H1 (cell line): ENCODE data around the gene GDAP2.

Source experiments
- ATF3 ChIP-seq: IDR thresholded peaks from 2 replicates; pipeline ENCODE4 v1.6.1; 2011; ENCODE audit warnings: low read depth, mild to moderate bottlenecking, low read length; ENCODE audit not compliant: insufficient read depth
- CTCF ChIP-seq, 3 experiments: IDR thresholded peaks; 1 replicate in 2 of 3; 2 replicates in 1 of 3; pipeline versions ENCODE4 v1.5.1 to v1.6.1; 2011; ENCODE audit warnings: low read length in 3 of 3, mild to moderate bottlenecking in 3 of 3, inconsistent platforms in 2 of 3, low read depth in 1 of 3, moderate library complexity in 1 of 3; ENCODE audit not compliant: insufficient read depth in 1 of 3; ENCODE audit errors: control extremely low read depth in 1 of 3
- GTF2F1 ChIP-seq: IDR thresholded peaks from 2 replicates; pipeline ENCODE4 v1.6.1; 2012; ENCODE audit warnings: low read depth, low read length, improper control_type of control experiment, borderline replicate concordance
- POLR2A ChIP-seq, 2 experiments: IDR thresholded peaks; 1 replicate in 1 of 2; 2 replicates in 1 of 2; pipeline ENCODE4 v1.6.1; 2011; ENCODE audit warnings: low read depth in 2 of 2, low read length in 2 of 2, mild to moderate bottlenecking in 2 of 2; ENCODE audit errors: control extremely low read depth in 1 of 2
- SIN3A ChIP-seq, 2 experiments: IDR thresholded peaks in 1 of 2; conservative IDR thresholded peaks in 1 of 2; 2 replicates each; pipeline ENCODE4 v1.6.1; 2011 to 2012; ENCODE audit warnings: low read length in 2 of 2, improper control_type of control experiment in 1 of 2, low read depth in 1 of 2, mild to moderate bottlenecking in 1 of 2
- SP2 ChIP-seq: IDR thresholded peaks from 2 replicates; pipeline ENCODE4 v1.6.1; 2012; ENCODE audit warnings: mild to moderate bottlenecking, low read length, inconsistent platforms
- TAF1 ChIP-seq: IDR thresholded peaks from 2 replicates; pipeline ENCODE4 v1.6.1; 2011; ENCODE audit warnings: mild to moderate bottlenecking, low read depth, low read length
- YY1 ChIP-seq: IDR thresholded peaks from 2 replicates; pipeline ENCODE4 v1.6.1; 2011; ENCODE audit warnings: low read depth, mild to moderate bottlenecking, low read length
- TF ChIP-seq, protein P1 (sequence below): IDR thresholded peaks from 2 replicates; pipeline ENCODE4 v1.6.1; 2012; ENCODE audit warnings: inconsistent platforms

GRCh38 chr1:117942293-117942692 lies 12.9 kb upstream of the GDAP2 start:
- TF ChIP-seq, protein P1, sequence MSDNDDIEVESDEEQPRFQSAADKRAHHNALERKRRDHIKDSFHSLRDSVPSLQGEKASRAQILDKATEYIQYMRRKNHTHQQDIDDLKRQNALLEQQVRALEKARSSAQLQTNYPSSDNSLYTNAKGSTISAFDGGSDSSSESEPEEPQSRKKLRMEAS = no peak
- no peak for TF ChIP-seq CTCF (IDR thresholded peaks at IDR 0.05; ENCODE audit: control extremely low read depth in 1 of 3, insufficient read depth in 1 of 3, low read depth in 1 of 3, low read length in 3 of 3)
- TF ChIP-seq GTF2F1 = no peak
- no peak for TF ChIP-seq ATF3
- no peak for TF ChIP-seq SIN3A (conservative IDR thresholded peaks at IDR 0.05 in 1 of 2, IDR thresholded peaks at IDR 0.05 in 1 of 2; ENCODE audit: low read depth in 1 of 2, low read length in 2 of 2)
- TF ChIP-seq POLR2A (IDR thresholded peaks at IDR 0.05; ENCODE audit: control extremely low read depth in 1 of 2, low read depth in 2 of 2, low read length in 2 of 2) = no peak
- TF ChIP-seq SP2 = no peak
- no peak for TF ChIP-seq YY1
- no peak for TF ChIP-seq TAF1
